Measurements from ENCODE around the gene ZMYND8. TPM values are rescaled to one million over a fixed set of nuclear protein-coding genes. Genes with fewer than 3 reads are reported as not detected.
"Not testable (repeated sequence)": the region's sequence is repeated elsewhere in the genome, so short reads cannot be mapped to it uniquely, and the experiment has no call there.

Gene ZMYND8
- total and polyA plus RNA-seq, 9 donors = 12.2 to 18.9 (median 16.0) TPM

- peaks cover 20% of the 10 kb centered on the region for H3K36me3 ChIP-seq (ENCODE audit: control insufficient read depth, insufficient read depth, low read length)
- WGBS (ENCODE audit: insufficient coverage) = 100% methylated on average over 1 of the region's 7 CpGs
Observed at GRCh38 chr20:47266847-47267515, 89.5 kb downstream of the ZMYND8 start.

GRCh38 chr20:47265984-47266383 is 90.5 kb downstream of the ZMYND8 start:
- Histone ChIP-seq H3K27me3 (ENCODE audit: control insufficient read depth, insufficient read depth, low read length) (no peaks in the 10 kb centered on the region), H3K36me3 (ENCODE audit: control insufficient read depth, insufficient read depth, low read length) (peaks cover 24% of the 10 kb centered on the region), H3K27ac (ENCODE audit: low read length) (no peak overlapping the region), H3K4me3 (ENCODE audit: low read length) (no peak overlapping the region), H3K4me1 (ENCODE audit: control insufficient read depth, insufficient read depth, low read length) (peaks cover 20% of the 10 kb centered on the region), H3K9me3 (replicated peaks; ENCODE audit: control insufficient read depth, low read depth, low read length) (no peaks in the 10 kb centered on the region)
- DNase-seq = no peak
- 86% methylated on average over 1 of the region's 5 CpGs for WGBS (ENCODE audit: insufficient coverage)

More at GRCh38 chr20:47266847-47267515, 89.5 kb downstream of the ZMYND8 start:
- DNase-seq = no peak
- no peak overlapping the region for H3K27ac ChIP-seq (ENCODE audit: low read length)
- no peaks in the 10 kb centered on the region for H3K9me3 ChIP-seq (replicated peaks; ENCODE audit: control insufficient read depth, low read depth, low read length)
- H3K4me3 ChIP-seq (ENCODE audit: low read length) = no peak overlapping the region
- H3K4me1 ChIP-seq (ENCODE audit: control insufficient read depth, insufficient read depth, low read length) = peaks cover 20% of the 10 kb centered on the region
- no peaks in the 10 kb centered on the region for H3K27me3 ChIP-seq (ENCODE audit: control insufficient read depth, insufficient read depth, low read length)

- no peaks in the 10 kb centered on the region for H3K9me3 ChIP-seq (replicated peaks; ENCODE audit: control insufficient read depth, low read depth, low read length)
- H3K4me3 ChIP-seq (ENCODE audit: low read length) = no peak overlapping the region
- peaks cover 29% of the 10 kb centered on the region for H3K36me3 ChIP-seq (ENCODE audit: control insufficient read depth, insufficient read depth, low read length)
- no peak overlapping the region for H3K27ac ChIP-seq (ENCODE audit: low read length)
- no peak for DNase-seq
- 73% methylated on average over 3 of the region's 6 CpGs for WGBS (ENCODE audit: insufficient coverage)
- H3K27me3 ChIP-seq (ENCODE audit: control insufficient read depth, insufficient read depth, low read length) = no peaks in the 10 kb centered on the region
- H3K4me1 ChIP-seq (ENCODE audit: control insufficient read depth, insufficient read depth, low read length) = peaks cover 20% of the 10 kb centered on the region
Observed at GRCh38 chr20:47265214-47265613, 91.3 kb downstream of the ZMYND8 start.

GRCh38 chr20:47264137-47264769 is 92.2 kb downstream of the ZMYND8 start:
- 97% methylated on average over 4 of the region's 14 CpGs for WGBS (ENCODE audit: insufficient coverage)
- not testable (repeated sequence) for H3K4me3 ChIP-seq (ENCODE audit: low read length); H3K27me3 ChIP-seq (ENCODE audit: control insufficient read depth, insufficient read depth, low read length); DNase-seq; H3K27ac ChIP-seq (ENCODE audit: low read length); H3K9me3 ChIP-seq (replicated peaks; ENCODE audit: control insufficient read depth, low read depth, low read length)
- Histone ChIP-seq H3K4me1 (ENCODE audit: control insufficient read depth, insufficient read depth, low read length) (peaks cover 20% of the 10 kb centered on the region), H3K36me3 (ENCODE audit: control insufficient read depth, insufficient read depth, low read length) (peaks cover 32% of the 10 kb centered on the region)

GRCh38 chr20:47263465-47264084 is 92.9 kb downstream of the ZMYND8 start:
- Histone ChIP-seq H3K27ac (ENCODE audit: low read length) (peak overlapping the region; percentile 51), H3K9me3 (replicated peaks; ENCODE audit: control insufficient read depth, low read depth, low read length) (no peaks in the 10 kb centered on the region), H3K4me3 (ENCODE audit: low read length) (no peak overlapping the region), H3K4me1 (ENCODE audit: control insufficient read depth, insufficient read depth, low read length) (peaks cover 20% of the 10 kb centered on the region), H3K36me3 (ENCODE audit: control insufficient read depth, insufficient read depth, low read length) (peaks cover 38% of the 10 kb centered on the region), H3K27me3 (ENCODE audit: control insufficient read depth, insufficient read depth, low read length) (no peaks in the 10 kb centered on the region)
- DNase-seq = peak; percentile 82
- WGBS (ENCODE audit: insufficient coverage) = 74% methylated on average over 3 of the region's 5 CpGs

- Histone ChIP-seq H3K9me3 (replicated peaks; ENCODE audit: control insufficient read depth, low read depth, low read length) (no peaks in the 10 kb centered on the region), H3K4me3 (ENCODE audit: low read length) (no peak overlapping the region), H3K36me3 (ENCODE audit: control insufficient read depth, insufficient read depth, low read length) (peaks cover 39% of the 10 kb centered on the region), H3K4me1 (ENCODE audit: control insufficient read depth, insufficient read depth, low read length) (peaks cover 20% of the 10 kb centered on the region), H3K27me3 (ENCODE audit: control insufficient read depth, insufficient read depth, low read length) (no peaks in the 10 kb centered on the region), H3K27ac (ENCODE audit: low read length) (peak overlapping the region; percentile 51)
- 46% methylated on average over 3 of the region's 3 CpGs for WGBS (ENCODE audit: insufficient coverage)
- DNase-seq = no peak
Observed at GRCh38 chr20:47263080-47263464, 93.4 kb downstream of the ZMYND8 start.

GRCh38 chr20:47262365-47263013 is 94.0 kb downstream of the ZMYND8 start:
- Histone ChIP-seq H3K36me3 (ENCODE audit: control insufficient read depth, insufficient read depth, low read length) (peaks cover 35% of the 10 kb centered on the region), H3K27ac (ENCODE audit: low read length) (peak overlapping the region; percentile 51), H3K4me1 (ENCODE audit: control insufficient read depth, insufficient read depth, low read length) (peaks cover 20% of the 10 kb centered on the region), H3K27me3 (ENCODE audit: control insufficient read depth, insufficient read depth, low read length) (no peaks in the 10 kb centered on the region), H3K4me3 (ENCODE audit: low read length) (no peak overlapping the region), H3K9me3 (replicated peaks; ENCODE audit: control insufficient read depth, low read depth, low read length) (no peaks in the 10 kb centered on the region)
- peak; percentile 86 for DNase-seq
- WGBS (ENCODE audit: insufficient coverage) = 53% methylated on average over 8 of the region's 15 CpGs

- Histone ChIP-seq H3K4me3 (ENCODE audit: low read length) (no peak overlapping the region), H3K4me1 (ENCODE audit: control insufficient read depth, insufficient read depth, low read length) (peaks cover 20% of the 10 kb centered on the region), H3K9me3 (replicated peaks; ENCODE audit: control insufficient read depth, low read depth, low read length) (no peaks in the 10 kb centered on the region), H3K27me3 (ENCODE audit: control insufficient read depth, insufficient read depth, low read length) (no peaks in the 10 kb centered on the region), H3K36me3 (ENCODE audit: control insufficient read depth, insufficient read depth, low read length) (peaks cover 32% of the 10 kb centered on the region), H3K27ac (ENCODE audit: low read length) (no peak overlapping the region)
- DNase-seq = no peak
- WGBS (ENCODE audit: insufficient coverage) = 89% methylated on average over 4 of the region's 8 CpGs
Observed at GRCh38 chr20:47262008-47262364, 94.5 kb downstream of the ZMYND8 start.

- not testable (repeated sequence) for H3K27me3 ChIP-seq (ENCODE audit: control insufficient read depth, insufficient read depth, low read length); H3K4me3 ChIP-seq (ENCODE audit: low read length); DNase-seq; H3K27ac ChIP-seq (ENCODE audit: low read length); H3K9me3 ChIP-seq (replicated peaks; ENCODE audit: control insufficient read depth, low read depth, low read length)
- H3K36me3 ChIP-seq (ENCODE audit: control insufficient read depth, insufficient read depth, low read length) = peaks cover 35% of the 10 kb centered on the region
- WGBS (ENCODE audit: insufficient coverage) = no CpG with 5 or more reads among the region's 2 CpGs
- H3K4me1 ChIP-seq (ENCODE audit: control insufficient read depth, insufficient read depth, low read length) = peaks cover 20% of the 10 kb centered on the region
Observed at GRCh38 chr20:47261161-47261774, 95.2 kb downstream of the ZMYND8 start.
